ENCODE data around the gene SMARCC1.

DNA sequence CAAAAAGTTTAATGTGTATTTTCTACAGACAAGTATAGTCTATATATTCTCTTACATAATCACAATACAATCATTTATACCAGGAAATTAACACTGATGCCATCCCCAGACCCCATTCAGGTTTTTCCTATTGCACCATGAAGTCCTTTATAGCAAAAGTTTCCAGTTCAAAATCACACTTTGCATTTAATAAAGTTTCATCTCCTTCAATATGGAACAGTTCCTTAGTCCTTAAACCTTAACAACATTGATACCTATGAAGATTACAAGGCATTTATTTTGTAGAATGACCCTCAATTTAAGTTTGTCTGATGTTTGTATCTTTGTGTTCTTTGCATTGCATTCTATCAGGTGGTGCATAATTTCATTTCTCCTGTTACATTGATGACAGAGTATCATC is 2.0 kb upstream of the SMARCC1 start:
- TF ChIP-seq, protein P1, sequence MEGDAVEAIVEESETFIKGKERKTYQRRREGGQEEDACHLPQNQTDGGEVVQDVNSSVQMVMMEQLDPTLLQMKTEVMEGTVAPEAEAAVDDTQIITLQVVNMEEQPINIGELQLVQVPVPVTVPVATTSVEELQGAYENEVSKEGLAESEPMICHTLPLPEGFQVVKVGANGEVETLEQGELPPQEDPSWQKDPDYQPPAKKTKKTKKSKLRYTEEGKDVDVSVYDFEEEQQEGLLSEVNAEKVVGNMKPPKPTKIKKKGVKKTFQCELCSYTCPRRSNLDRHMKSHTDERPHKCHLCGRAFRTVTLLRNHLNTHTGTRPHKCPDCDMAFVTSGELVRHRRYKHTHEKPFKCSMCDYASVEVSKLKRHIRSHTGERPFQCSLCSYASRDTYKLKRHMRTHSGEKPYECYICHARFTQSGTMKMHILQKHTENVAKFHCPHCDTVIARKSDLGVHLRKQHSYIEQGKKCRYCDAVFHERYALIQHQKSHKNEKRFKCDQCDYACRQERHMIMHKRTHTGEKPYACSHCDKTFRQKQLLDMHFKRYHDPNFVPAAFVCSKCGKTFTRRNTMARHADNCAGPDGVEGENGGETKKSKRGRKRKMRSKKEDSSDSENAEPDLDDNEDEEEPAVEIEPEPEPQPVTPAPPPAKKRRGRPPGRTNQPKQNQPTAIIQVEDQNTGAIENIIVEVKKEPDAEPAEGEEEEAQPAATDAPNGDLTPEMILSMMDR (IDR thresholded peaks at IDR 0.05; ENCODE audit: low read depth, low read length), result no peak
- no peak for TF ChIP-seq EZH2phosphoT487 (IDR thresholded peaks at IDR 0.05; ENCODE audit: low read depth)

Measured in OCI-LY3 (cell line).